ENCODE data around the gene CSNK1G1. TPM values are rescaled to one million over a fixed set of nuclear protein-coding genes. Genes with fewer than 3 reads are reported as not detected.

The CSNK1G1 gene
- total RNA-seq, 1 experiment from 2014 or later = 16.0 TPM

DNA sequence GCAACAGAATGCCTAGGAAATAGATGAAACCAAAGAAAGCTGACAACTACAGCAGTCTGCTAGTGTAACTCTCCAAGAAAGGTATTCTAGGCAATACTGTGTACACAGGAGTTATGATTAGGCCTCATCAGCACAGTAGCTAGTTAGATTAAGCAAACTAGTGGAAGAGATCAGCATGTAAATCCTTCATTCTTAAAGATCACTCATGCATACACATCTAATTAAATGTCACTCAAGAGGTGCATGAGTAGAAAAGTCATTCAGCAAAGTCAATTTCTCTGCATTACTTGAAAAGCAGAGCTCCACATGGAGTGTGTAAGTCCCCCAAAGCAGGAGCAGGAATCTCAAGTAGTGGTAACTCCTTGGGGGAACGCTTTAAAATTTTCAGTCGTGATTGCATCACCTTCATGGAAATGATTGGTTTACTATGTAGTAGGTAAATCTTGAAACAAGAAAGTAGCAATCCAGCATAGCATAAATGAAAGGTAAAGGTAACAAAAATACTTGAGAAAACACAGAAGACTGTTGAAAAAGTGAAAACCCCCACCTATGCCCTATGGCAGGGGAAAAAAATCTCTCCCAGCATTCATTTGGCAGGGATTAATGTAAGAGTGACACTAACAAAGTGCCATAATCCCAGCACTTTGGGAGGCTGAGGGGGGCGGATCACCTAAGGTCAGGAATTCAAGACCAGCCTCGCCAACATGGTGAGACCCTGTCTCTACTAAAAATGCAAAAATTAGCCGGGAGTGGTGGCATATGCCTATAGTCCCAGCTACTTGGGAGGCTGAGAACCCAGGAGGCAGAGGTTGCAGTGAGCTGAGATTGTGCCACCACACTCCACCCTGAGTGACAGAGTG is 163.8 kb downstream of the CSNK1G1 start:
- DNase-seq (ENCODE audit: low spot score) = no peak

DNA sequence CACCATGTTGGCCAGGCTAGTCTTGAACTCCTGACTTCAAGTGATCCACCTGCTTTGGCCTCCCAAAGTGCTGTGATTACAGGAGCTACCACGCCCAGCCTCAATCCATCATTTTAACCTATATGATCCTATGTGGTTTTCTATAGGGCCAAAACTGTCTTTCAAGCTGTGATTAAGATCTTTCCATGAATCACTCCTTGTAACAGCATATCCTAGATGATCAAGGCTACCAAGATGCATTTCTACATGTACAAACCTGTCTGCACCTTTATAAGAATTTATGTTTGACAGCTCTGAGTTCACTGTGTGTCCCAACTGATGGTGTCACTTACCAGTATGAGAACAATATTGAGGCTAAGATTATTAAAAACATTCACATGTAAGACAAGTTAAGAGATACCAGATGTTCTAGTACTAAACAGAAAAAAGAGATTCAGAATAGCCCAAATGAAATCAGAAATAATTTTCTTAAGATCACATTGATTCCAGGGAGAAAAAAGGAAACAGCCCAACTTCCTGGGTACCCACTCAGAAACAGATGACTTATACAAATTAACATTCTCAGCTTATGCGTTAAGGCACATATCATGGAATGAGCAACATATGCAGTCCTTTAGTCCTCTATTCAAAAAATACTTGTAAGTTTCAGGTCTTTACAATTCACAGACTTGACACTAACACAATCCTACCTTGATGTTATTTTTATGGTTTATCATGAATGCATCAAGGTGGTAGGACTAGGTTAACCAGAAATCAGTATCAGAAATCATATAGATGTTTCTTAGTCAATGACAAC is 168.4 kb downstream of the CSNK1G1 start:
- DNase-seq (ENCODE audit: low spot score) = no peak

- DNase-seq (ENCODE audit: low spot score) = no peak
Observed at GRCh38 chr15:64185146-64185911, 170.6 kb downstream of the CSNK1G1 start.

DNA sequence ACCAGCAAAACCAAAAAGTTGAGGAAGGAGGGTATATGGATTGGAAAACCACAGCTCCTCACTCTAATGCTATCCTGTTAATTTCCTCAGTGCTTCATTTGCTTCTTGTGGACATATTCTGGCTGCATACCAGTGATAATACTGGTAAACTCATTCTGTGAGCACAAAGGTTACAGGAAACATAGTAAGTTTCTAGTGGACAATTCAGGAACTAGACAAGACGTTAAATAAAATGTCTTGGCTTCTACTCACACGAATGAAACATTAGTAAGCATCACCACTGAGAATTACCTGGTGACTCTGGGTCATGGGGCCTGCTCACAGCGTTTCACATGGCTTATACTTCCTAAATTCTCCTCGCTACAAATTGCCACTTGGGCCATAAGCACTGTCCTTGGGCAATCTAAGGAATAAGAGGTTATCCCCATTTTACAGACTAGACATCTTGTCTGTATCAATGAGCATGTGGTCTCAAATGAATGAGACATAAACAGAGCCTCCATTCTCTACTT is 173.1 kb downstream of the CSNK1G1 start:
- DNase-seq (ENCODE audit: low spot score) = no peak

- DNase-seq (ENCODE audit: low spot score) = no peak
Observed at GRCh38 chr15:64180235-64180824, 175.6 kb downstream of the CSNK1G1 start.

DNA sequence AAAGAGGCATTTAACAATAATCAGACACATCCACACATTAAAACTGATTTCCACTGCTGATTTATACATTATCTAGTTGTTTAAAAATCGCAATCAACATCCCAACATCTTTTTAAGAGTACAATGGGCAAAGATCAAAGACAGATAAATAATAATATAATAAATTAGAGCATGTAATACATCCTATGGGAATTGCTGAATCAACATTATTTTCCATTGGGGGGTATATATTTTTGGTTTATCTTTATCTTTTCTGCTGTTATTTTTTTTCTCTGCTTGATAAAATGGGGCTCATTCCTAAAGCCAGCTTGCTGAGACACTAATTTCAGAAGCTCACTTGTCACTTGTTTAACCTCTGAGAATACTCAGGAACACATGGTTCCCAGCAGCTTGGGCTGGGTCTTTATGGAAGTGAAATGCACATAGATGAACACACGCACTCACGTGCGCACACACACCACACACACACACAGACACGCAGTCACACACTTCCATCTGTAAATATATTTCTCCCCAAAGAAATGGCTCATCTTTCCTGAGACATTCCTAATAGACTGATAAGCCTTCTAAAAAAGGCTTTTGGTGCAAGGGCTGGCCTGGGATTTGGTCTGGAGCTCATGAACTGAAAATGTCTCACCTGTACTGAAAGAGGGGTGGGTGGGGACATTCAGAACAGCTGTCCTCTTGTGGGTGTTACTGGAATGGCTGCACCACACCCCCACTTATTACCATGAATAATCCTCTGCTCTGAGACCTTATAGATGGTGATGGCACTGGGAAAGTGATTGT is 189.7 kb downstream of the CSNK1G1 start:
- DNase-seq (ENCODE audit: low spot score) = no peak

DNA sequence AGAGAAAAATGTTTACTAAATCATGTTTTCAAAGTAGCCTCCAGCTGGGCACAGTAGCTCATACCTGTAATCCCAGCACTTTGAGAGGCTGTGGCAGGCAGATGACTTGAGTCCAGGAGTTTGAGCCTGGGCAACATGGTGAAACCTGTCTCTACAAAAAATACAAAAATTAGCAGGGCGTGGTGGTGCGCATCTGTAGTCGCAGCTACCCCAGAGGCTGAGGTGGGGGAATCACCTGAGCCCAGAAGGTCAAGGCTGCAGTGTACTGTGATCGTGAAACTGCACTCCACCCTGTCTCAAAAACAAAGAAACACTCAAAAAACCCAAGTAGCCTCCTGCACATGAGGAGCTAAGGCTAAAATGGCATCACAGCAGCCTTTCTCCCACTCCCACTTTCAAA is 191.5 kb downstream of the CSNK1G1 start:
- DNase-seq (ENCODE audit: low spot score) = no peak

GRCh38 chr15:64163659-64164362 is 192.2 kb downstream of the CSNK1G1 start:
- DNase-seq (ENCODE audit: low spot score) = no peak

DNA sequence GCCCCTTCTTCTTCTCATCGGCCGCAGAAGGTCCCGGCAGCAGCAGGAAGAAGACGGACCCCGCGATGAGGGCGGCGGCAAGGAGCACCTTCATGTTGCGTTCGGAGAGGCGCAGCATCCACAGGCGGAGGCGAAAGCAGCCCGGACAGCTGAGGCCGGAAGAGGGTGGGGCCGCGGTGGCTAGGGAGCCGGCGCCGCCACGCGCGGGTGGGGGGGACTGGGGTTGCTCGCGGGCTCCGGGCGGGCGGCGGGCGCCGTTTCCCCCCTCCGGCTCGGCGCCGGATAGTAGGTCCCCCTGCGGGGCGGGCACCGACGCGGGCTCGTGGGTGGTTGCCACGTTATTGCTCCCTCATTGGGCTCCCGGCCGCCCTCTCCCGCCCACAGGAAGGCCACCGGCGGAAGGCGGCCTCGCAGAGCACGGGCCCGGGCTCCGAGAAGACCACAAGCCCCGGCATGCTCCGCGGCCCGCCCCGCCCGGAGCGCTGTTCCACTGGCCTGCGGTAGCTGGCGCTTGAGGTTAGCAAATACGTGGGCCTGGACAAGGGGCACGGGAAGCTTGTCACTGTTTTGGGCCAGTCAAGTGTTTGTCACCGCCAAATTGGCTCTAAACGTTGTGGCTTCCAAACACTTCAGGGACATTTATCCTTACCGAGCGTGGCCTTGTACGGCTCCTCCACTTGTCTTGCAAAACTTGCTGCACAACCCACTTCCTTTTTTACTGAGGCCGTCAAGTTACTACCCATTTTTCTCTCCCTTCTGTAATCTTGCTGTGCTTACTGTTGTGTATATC is 192.9 kb downstream of the CSNK1G1 start, which contains the start of gene PPIB:
PPIB (minus strand) TSS at position 154 of the 790 bp plus-strand sequence; CDS start at position 118, 36 bp downstream.
- peak; percentile 90 for DNase-seq (ENCODE audit: low spot score)

DNA sequence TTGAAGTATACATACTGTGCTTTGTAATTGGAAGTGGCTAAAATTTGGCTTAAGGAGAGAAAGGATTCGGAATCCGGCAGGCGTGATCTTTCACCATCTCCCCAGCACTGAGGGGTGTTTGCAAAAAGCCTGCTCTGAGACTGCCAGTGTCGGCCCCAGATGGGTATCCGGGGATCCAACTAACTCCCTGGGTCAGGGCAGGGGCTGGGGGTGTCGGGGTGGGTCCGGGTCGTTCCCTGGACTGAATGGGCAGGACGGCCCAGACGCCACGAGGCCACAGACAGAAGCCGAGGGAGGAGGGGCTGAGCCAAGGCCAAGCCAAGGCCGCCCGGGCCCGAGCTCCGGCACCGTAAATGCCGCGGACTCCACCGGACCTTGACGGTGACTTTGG is 193.5 kb downstream of the CSNK1G1 start:
- DNase-seq (ENCODE audit: low spot score) = no peak

GRCh38 chr15:64161688-64162477 is 194.1 kb downstream of the CSNK1G1 start:
- no peak for DNase-seq (ENCODE audit: low spot score)

DNA sequence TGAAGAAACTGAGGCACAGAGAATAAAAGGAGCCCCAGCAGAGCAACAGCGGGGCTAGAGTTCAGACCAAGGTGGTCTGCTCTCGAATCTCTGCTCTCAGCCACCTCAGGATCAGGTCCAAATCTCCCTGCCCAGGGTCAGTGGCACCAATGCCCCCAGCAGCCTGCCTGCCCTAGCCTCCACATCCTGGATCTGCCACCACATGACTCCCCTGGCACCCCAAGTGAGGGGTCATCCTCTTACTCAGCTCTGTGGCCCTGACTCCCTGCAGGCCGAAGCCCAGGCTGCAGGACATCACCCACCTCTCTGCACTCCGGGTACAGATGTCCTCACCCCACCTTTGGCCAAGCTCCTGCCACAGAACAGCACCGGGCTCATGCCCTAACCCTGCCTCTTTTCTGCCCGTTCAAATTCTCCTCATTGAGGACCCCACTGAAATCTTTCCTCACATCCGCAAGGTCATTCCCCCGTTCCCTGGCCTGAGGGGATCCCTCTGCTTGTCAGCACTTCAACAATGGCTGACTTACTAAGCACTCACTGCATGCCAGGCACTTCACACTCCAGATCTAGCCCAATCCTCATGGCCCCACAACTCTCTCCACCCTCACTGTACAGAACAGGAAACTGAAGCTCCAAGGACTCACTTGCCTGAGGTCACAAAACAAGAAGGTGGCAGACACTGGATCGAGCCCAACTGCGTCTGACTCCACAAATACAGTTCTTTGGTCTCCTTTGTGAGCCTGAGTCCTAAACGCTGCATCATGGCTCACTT is 197.4 kb downstream of the CSNK1G1 start:
- DNase-seq (ENCODE audit: low spot score) = no peak

DNA sequence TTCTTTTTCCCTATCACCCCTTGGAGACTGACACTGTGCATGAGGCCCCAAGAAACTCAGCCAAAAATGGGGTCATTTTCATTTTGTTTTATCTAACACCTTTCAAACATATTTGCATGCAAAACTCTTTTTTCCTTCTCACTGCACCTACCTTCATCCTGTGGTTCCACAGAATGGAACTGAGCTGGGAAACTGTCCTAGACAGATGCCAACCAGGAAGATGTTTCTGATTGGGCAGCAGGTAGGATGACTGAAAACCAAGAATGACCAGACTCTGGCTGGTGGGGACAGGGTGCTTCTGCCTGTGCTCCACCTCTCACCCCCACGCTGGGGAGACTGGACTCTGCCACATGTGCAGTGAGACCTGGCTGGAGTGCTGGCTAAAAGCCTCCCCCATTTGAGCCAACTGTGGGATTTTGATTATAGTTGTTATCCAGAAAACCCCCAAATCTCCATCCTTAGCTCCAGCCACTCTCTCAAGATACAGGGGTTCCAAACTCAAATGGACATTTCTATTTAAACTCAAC is 198.3 kb downstream of the CSNK1G1 start:
- no peak for DNase-seq (ENCODE audit: low spot score)

DNA sequence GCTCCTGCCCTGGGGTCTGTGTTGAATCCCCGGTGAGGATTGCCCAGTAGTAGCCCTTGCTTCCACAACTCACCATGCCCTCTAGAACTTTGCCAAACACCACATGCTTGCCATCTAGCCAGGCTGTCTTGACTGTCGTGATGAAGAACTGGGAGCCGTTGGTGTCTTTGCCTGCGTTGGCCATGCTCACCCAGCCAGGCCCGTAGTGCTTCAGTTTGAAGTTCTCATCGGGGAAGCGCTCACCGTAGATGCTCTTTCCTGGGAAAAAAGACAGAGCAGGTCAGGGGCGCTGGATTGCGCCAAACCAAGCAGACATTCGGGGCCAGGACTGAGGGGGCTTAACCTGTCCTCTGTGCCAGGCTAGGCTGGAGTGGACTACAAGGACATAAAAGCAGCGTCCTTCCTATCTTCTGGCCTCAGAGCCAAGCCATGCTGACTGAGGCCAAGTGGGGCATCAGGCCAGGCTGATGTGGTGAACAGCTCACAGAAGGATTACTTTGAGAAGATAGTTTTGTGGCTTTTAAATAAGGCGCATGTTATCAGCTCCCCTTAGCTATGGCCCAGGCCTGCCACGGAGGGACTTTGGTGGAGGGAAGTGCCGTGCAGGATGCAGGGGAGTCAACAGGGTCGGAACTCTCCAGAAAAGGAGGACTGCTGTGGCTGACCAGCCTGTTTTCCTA is 199.2 kb downstream of the CSNK1G1 start:
- no peak for DNase-seq (ENCODE audit: low spot score)

- no peak for DNase-seq (ENCODE audit: low spot score)
Observed at GRCh38 chr15:64155802-64156651, 199.9 kb downstream of the CSNK1G1 start.

Data from A172 (cell line).